DMS114 treated with DMSO at 0.1 percent for 48 hours (cell line): ENCODE results near the gene TTC34.
"Not testable (repeated sequence)": the region's sequence is repeated elsewhere in the genome, so short reads cannot be mapped to it uniquely, and the experiment has no call there.

Source experiments
- DNase-seq: peaks from one replicate; lab custom pipeline; 2025; ENCODE audit not compliant: unreplicated experiment; lab: John Stamatoyannopoulos, UW

Gene TTC34

DNA sequence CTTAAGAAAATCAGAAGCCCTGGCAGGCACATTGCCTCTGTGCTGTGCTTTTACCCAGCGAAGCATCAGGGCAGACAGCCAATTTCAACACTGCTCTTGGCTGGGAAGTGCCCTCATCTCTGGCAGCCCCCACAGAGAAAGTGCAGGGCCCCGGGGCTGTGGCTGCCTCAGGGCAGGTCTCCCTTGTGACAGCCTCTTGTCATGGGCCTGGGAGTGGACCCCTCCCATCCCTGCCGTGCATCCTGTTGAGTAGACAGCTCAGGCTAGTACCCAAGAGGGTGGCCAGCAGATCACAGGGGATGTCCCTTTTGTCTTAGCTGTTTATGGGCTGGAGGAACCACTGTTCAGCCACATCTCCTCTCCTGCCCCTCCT is 23.3 kb downstream of the TTC34 start:
- DNase-seq = no peak

DNA sequence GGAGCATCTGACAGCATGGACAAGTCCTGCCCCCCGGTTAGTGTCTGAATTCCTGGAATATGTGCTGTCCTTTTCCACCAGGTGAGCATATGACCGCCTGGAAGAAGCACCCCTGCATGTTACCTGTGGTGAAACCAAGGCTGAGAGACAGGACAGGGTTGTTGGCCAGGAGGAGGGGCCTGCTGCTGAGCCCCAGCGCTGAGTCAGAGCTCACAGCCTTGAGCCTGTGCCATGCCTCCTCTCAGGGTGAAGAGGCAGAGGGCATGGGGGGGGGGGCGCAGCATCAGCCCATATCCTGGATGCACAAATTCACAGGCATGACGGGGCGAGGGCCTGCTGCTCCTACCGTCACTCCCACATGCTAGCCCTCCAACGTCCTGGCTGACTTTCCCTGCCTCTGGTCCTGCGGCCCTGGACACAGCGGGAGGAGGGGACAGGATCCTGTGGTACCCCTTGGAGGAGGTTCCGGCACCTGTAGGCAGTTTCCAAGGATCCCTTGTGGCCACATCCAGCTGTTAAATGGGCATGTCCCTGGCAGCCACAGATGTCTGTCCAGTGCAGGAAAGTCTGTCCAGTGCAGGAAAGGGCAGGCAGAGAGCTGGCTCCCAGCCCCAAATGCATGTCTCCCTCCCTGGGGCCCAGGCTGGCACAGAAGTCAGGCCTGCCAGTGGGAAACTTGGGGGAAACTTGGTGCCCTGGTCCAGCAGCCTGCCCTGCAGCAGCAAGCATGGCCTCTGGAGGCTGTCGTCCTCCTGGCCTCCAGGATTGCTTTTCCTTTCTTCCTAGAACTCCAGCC is 23.9 kb downstream of the TTC34 start:
- DNase-seq = no peak

DNA sequence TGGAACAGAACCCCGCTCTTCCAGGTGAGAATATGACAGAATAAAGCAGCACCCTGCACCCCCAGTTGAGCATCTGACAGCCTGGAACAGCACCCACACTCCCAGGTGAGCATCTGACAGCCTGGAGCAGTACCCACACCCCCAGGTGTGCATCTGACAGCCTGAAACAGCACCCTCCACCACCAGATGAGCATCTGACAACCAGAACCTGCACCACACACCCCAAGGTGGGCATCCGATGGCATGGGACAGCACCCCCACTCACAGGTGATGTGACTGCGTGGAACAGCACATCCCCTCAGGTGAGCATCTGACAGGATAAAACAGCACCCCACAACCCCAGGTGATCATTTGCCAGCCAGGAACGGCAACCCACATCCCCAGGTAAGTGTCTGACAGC is 26.2 kb downstream of the TTC34 start:
- not testable (repeated sequence) for DNase-seq

- not testable (repeated sequence) for DNase-seq
Observed at GRCh38 chr1:2768052-2768451, 33.4 kb downstream of the TTC34 start.

DNA sequence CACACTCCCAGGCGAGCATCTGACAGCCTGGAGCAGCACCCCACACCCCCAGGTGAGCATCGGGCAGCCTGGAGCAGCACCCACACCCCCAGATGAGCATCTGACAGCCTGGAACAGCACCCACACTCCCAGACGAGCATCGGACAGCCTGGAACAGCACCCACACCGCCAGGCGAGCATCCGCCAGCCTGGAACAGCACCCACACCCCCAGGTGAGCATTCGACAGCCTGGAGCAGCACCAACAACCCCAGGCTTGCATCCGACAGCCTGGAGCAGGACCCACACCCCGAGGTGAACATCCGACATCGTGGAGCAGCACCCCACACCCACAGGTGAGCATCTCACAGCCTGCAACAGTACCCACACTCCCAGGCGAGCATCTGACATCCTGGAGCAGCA is 42.1 kb downstream of the TTC34 start:
- not testable (repeated sequence) for DNase-seq

GRCh38 chr1:2757519-2757918 is 44.0 kb downstream of the TTC34 start:
- DNase-seq = not testable (repeated sequence)

DNA sequence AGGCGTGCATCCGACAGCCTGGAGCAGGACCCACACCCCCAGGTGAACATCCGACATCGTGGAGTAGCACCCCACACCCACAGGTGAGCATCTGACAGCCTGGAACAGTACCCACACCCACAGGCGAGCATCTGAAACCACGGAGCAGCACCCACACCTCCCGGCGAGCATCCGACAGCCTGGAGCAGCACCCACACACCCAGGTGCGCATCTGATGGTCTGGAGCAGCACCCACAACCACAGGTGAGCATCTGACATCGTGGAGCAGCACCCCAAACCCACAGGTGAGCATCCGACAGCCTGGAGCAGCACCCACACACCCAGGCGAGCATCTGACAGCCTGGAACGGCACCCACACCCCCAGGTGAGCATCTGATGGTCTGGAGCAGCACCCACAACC is 46.1 kb downstream of the TTC34 start:
- not testable (repeated sequence) for DNase-seq

- DNase-seq = not testable (repeated sequence)
Observed at GRCh38 chr1:2754597-2754996, 46.9 kb downstream of the TTC34 start.

DNA sequence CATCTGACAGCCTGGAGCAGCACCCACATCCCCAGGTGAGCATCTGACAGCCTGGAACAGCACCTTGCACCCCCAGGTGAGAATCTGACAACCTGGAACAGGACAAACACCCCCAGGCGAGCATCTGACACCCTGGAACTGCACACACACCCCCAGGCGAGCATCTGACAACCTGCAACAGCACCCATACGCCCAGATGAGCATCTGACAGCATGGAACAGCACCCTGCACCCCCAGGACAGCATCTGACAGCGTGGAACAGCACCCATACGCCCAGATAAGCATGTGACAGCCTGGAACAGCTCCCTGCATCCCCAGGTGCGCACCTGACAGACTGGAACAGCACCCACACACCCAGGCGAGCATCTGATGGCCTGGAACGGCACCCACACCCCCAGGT is 49.0 kb downstream of the TTC34 start:
- not testable (repeated sequence) for DNase-seq

DNA sequence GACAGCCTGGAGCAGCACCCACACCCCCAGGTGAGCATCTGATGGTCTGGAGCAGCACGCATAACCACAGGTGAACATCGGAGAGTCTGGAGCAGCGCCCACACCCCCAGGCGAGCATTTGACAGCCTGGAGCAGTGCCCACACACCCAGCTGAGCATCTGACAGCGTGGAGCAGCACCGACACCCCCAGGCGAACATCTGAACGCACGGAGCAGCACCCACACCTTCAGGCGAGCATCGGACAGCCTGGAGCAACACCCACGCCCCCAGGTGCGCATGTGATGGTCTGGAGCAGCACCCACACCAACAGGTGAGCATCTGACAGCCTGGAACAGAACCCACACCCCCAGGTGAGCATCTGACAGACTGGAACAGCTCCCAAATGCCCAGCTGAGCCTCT is 49.6 kb downstream of the TTC34 start:
- DNase-seq = not testable (repeated sequence)

DNA sequence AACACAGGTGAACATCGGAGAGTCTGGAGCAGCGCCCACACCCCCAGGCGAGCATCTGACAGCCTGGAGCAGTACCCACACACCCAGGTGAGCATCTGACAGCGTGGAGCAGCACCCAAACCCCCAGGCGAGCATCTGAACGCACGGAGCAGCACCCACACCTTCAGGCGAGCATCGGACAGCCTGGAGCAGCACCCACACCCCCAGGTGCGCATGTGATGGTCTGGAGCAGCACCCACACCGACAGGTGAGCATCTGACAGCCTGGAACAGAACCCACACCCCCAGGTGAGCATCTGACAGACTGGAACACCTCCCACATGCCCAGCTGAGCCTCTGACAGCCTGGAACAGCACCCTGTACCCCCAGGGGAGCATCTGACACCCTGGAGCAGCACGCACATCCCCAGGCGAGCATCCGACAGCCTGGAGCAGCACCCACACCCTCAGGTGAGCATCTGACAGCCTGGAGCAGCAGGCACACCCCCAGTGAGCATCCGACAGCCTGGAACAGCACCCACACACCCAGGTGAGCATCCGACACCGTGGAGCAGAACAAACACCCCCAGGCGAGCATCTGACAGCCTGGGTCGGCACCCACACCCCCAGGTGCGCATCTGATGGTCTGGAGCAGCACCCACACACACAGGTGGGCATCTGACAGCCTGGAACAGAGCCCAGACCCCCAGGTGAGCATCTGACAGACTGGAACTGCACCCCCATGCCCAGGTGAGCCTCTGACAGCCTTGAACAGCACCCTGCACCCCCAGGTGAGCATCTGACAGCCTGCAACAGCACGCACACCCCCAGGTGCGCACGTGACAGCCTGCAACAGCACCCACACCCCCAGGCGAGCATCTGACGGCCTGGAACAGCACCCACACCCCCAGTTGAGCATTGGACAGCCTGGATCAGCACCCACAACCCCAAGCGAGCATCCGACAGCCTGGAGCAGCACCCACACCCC is 50.4 kb downstream of the TTC34 start:
- DNase-seq = not testable (repeated sequence)

DNA sequence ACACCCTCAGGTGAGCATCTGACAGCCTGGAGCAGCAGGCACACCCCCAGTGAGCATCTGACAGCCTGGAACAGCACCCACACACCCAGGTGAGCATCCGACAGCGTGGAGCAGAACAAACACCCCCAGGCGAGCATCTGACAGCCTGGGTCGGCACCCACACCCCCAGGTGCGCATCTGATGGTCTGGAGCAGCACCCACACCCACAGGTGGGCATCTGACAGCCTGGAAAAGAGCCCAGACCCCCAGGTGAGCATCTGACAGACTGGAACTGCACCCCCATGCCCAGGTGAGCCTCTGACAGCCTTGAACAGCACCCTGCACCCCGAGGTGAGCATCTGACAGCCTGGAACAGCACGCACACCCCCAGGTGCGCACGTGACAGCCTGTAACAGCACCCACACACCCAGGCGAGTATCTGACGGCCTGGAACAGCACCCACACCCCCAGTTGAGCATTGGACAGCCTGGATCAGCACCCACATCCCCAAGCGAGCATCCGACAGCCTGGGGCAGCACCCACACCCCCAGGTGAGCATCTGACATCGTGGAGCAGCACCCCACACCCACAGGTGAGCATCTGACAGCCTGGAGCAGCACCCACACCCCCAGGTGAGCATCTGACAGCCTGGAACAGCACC is 51.3 kb downstream of the TTC34 start:
- not testable (repeated sequence) for DNase-seq

DNA sequence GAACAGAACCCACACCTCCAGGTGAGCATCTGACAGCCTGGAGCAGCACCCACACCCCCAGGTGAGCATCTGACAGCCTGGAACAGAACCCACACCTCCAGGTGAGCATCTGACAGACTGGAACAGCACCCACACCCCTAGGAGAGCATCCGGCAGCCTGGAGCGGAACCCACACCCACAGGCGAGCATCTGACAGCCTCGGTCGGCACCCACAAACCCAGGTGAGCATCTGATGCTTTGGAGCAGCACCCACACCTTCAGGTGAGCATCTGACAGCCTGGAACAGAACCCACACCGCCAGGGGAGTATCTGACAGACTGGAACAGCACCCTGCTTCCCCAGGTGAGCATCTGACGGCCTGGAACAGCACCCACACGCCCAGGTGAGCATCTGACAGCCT is 52.9 kb downstream of the TTC34 start:
- not testable (repeated sequence) for DNase-seq

DNA sequence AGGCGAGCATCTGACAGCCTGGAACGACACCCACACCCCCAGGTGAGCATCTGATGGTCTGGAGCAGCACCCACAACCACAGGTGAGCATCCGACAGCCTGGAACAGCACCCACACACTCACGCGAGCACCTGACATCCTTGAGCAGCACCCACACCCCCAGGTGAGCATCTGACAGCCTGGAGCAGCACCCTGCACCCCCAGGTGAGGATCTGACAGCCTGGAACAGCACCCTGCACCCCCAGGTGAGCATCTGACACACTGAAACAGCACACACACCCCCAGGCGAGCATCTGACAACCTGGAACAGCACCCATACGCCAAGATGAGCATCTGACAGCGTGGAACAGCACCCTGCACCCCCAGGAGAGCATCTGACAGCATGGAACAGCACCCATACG is 106.7 kb downstream of the TTC34 start:
- not testable (repeated sequence) for DNase-seq

- not testable (repeated sequence) for DNase-seq
Observed at GRCh38 chr1:2690180-2690579, 111.3 kb downstream of the TTC34 start.

DNA sequence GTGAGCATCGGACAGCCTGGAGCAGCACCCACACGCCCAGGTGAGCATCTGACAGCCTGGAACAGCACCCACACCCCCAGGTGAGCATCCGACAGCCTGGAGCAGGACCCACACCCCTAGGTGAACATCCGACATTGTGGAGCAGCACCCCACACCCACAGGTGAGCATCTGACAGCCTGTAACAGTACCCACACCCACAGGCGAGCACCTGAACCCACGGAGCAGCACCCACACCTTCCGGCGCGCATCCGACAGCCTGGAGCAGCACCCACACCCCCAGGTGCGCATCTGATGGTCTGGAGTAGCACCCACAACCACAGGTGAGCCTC is 113.2 kb downstream of the TTC34 start:
- DNase-seq = not testable (repeated sequence)

- DNase-seq = not testable (repeated sequence)
Observed at GRCh38 chr1:2687638-2688335, 113.7 kb downstream of the TTC34 start.

DNA sequence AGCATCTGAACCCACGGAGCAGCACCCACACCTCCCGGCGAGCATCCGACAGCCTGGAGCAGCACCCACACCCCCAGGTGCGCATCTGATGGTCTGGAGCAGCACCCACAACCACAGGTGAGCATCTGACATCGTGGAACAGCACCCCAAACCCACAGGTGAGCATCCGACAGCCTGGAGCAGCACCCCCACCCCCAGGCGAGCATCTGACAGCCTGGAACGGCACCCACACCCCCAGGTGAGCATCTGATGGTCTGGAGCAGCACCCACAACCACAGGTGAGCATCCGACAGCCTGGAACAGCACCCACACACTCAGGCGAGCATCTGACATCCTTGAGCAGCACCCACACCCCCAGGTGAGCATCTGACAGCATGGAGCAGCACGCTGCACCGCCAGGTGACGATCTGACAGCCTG is 114.3 kb downstream of the TTC34 start:
- DNase-seq = not testable (repeated sequence)

DNA sequence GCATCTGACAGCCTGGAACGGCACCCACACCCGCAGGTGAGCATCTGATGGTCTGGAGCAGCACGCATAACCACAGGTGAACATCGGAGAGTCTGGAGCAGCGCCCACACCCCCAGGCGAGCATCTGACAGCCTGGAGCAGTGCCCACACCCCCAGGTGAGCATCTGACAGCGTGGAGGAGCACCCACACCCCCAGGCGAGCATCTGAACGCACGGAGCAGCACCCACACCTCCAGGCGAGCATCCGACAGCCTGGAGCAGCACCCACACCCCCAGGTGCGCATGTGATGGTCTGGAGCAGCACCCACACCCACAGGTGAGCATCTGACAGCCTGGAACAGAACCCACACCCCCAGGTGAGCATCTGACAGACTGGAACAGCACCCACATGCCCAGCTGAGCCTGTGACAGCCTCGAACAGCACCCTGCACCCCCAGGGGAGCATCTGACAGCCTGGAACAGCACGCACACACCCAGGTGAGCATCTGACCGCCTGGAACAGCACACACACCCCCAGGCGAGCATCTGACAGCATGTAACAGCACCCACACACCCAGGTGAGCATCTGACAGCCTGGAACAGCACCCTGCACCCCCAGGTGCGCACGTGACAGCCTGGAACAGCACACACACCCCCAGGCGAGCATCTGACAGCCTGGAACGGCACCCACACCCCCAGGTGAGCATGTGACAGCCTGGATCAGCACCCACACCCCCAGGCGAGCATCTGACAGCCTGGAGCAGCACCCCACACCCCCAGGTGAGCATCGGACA is 115.2 kb downstream of the TTC34 start:
- DNase-seq = not testable (repeated sequence)

- DNase-seq = not testable (repeated sequence)
Observed at GRCh38 chr1:2685671-2686070, 115.8 kb downstream of the TTC34 start.
